Transverse colon (tissue), 4 donors: ENCODE measurements around the gene CHID1. TPM values are rescaled to one million over a fixed set of nuclear protein-coding genes. Genes with fewer than 3 reads are reported as not detected.

ENCODE experiments used
- DNase-seq: peaks from one replicate; pipeline ENCODE4 v3.0.0-alpha.2; 2019
- H3K27ac ChIP-seq, 4 donors: fragments of 200-600 bp; sonication (generic); 2 replicates each; pipeline ENCODE4 v1.5.1; 2016 to 2018; ENCODE audit warnings: inconsistent platforms in 4 of 4
- H3K27me3 ChIP-seq: fragments of 200-600 bp; sonication (generic); 2 replicates; pipeline ENCODE4 v1.5.1; 2017; ENCODE audit warnings: inconsistent platforms
- H3K36me3 ChIP-seq, 4 donors: fragments of 200-600 bp; sonication (generic); 2 replicates each; pipeline ENCODE4 v1.5.1; 2017 to 2019; ENCODE audit warnings: inconsistent platforms in 4 of 4
- H3K4me1 ChIP-seq, 4 donors: fragments of 200-600 bp; sonication (generic); 2 replicates each; pipeline ENCODE4 v1.5.1; 2017 to 2020; ENCODE audit warnings: inconsistent platforms in 4 of 4
- H3K4me3 ChIP-seq, 4 donors: fragments of 200-600 bp; sonication (generic); 1 replicate in 1 of 4; 2 replicates in 3 of 4; pipeline versions ENCODE4 v1.5.1 to v1.6.1; 2017 to 2019; ENCODE audit warnings: inconsistent platforms in 4 of 4
- H3K9me3 ChIP-seq, 2 donors: fragments of 200-600 bp; sonication (generic); 2 replicates each; pipeline ENCODE4 v1.5.1; 2017 to 2019; ENCODE audit warnings: inconsistent platforms in 2 of 2
- CTCF ChIP-seq, 5 experiments: fragments of 200-600 bp in 3 of 5; fragments of 450-650 bp in 2 of 5; sonication (generic) in 3 of 5; IDR thresholded peaks; 1 replicate in 2 of 5; 2 replicates in 3 of 5; pipeline ENCODE4 v1.5.1; 2016 to 2017; ENCODE audit warnings: antibody characterized with exemption in 5 of 5, inconsistent platforms in 3 of 5, mild to moderate bottlenecking in 2 of 5, moderate library complexity in 1 of 5
- EP300 ChIP-seq: sonication (generic); formaldehyde crosslinking; IDR thresholded peaks from one replicate; pipeline ENCODE4 v1.6.1; 2017; ENCODE audit warnings: antibody characterized with exemption, low read depth
- POLR2A ChIP-seq: fragments of 450-650 bp; IDR thresholded peaks from one replicate; pipeline ENCODE4 v1.6.1; 2016; ENCODE audit warnings: antibody characterized with exemption, mild to moderate bottlenecking, moderate library complexity
- POLR2AphosphoS5 ChIP-seq, 3 donors: sonication (generic); formaldehyde crosslinking; IDR thresholded peaks; one replicate each; pipeline ENCODE4 v1.6.1; 2016; ENCODE audit warnings: antibody characterized with exemption in 3 of 3
- WGBS, 2 donors: methylation state at CpG; one replicate each; pipeline ENCODE4 v1.1.5; 2018; ENCODE audit warnings: low coverage in 1 of 2; 5-methylcytosine and 5-hydroxymethylcytosine counted together
- in situ Hi-C, 4 donors: fragments of 200-750 bp; cut with MboI; loops; one replicate each; pipeline versions ENCODE4 v1.15.0 to v1.15.1; 2017; ENCODE audit warnings: low sequenced_read_pairs in 3 of 4, low pct_ligation_motif_present in 1 of 4, low pct_unique_long_range_greater_than_20kb in 1 of 4
- intact Hi-C: fragments of 100-400 bp; cut with DNase I; formaldehyde crosslinking; loops from one replicate; pipeline ENCODE4 v1.15.1; 2023; ENCODE audit warnings: low total_unique reads
- small RNA-seq, 4 donors: library from RNA; depleted of rRNA; stranded (forward); fragments of <200 nt; gene quantifications; one replicate each; pipeline ENCODE3, GENCODE V24; 2016
- total RNA-seq, 4 donors: library from RNA; depleted of rRNA; stranded (reverse); fragments of >200 nt; gene quantifications; one replicate each; pipeline ENCODE4 v1.1.0, GENCODE V29; 2016

The CHID1 gene
- total RNA-seq, 4 donors from 2014 or later, result 15.3 to 58.2 (median 41.4) TPM

- in situ Hi-C loops, result no loop called here
- Histone ChIP-seq H3K4me1 (peaks cover 17 to 50% (median 43%) of the 10 kb centered on the region in 4 donors), H3K27ac (peak overlapping the region; percentile 96 to 100 (median 97))
Observed at GRCh38 chr11:819943-820649, 90.5 kb downstream of the CHID1 start.

GRCh38 chr11:819129-819931 is 91.3 kb downstream of the CHID1 start:
- WGBS, 2 donors, result 1% methylated on average over 49 of the region's 96 CpGs; no CpG with 5 or more reads in 1 of the 2 donors
- in situ Hi-C loops, result no loop called here
- H3K27me3 ChIP-seq, result no peaks in the 10 kb centered on the region

More at GRCh38 chr11:819943-820649, 90.5 kb downstream of the CHID1 start:
- Histone ChIP-seq H3K36me3 (peaks cover 0 to 12% (median 0%) of the 10 kb centered on the region in 4 donors), H3K4me3 (peak overlapping the region; percentile 62 to 97 (median 86)), H3K27me3 (peaks cover under 1% of the 10 kb centered on the region), H3K9me3 (no peaks in the 10 kb centered on the region)
- WGBS, 2 donors, result 4% methylated on average over 46 of the region's 47 CpGs; no CpG with 5 or more reads in 1 of the 2 donors
- peak; percentile 82 for TF ChIP-seq POLR2A
- no peak for TF ChIP-seq CTCF (IDR thresholded peaks at IDR 0.05)
- TF ChIP-seq EP300, result no peak
- TF ChIP-seq POLR2AphosphoS5 (IDR thresholded peaks at IDR 0.05), result peak; percentile 68 to 81 (median 76)
- intact Hi-C loops, result no loop called here
- peak; percentile 96 for DNase-seq

GRCh38 chr11:818396-819128 is 92.0 kb downstream of the CHID1 start, which contains the start of gene PNPLA2:
Gene PNPLA2 (plus strand): TSS chr11:818914. CDS start chr11:819719, 805 bp downstream.
- no peak for TF ChIP-seq CTCF (IDR thresholded peaks at IDR 0.05)
- TF ChIP-seq EP300, result no peak
- TF ChIP-seq POLR2A, result peak; percentile 84
- TF ChIP-seq POLR2AphosphoS5 (IDR thresholded peaks at IDR 0.05), result peak in 2 of 3 donors; percentile 85 to 89
- H3K27me3 ChIP-seq, result no peaks in the 10 kb centered on the region
- intact Hi-C loops, result no loop called here
- peak within 1 kb of the TSS; percentile 96 to 100 (median 97) for H3K27ac ChIP-seq
- WGBS, 2 donors, result 35% methylated on average over 19 of the region's 20 CpGs; no CpG with 5 or more reads in 1 of the 2 donors
- H3K4me3 ChIP-seq, result peak within 1 kb of the TSS; percentile 62 to 97 (median 86)
- in situ Hi-C loops, result no loop called here
- H3K4me1 ChIP-seq, result peaks cover 16 to 34% (median 29%) of the 10 kb centered on the region in 4 donors
- no peaks in the 10 kb centered on the region for H3K9me3 ChIP-seq
- peak; percentile 75 for DNase-seq
- H3K36me3 ChIP-seq, result no peaks in the 10 kb centered on the region

More at GRCh38 chr11:819129-819931, 91.3 kb downstream of the CHID1 start:
- intact Hi-C loops, result no loop called here
- TF ChIP-seq CTCF (IDR thresholded peaks at IDR 0.05) (peak; percentile 23 to 78 (median 31)), EP300 (peak; percentile 48), POLR2A (peak; percentile 47), POLR2AphosphoS5 (IDR thresholded peaks at IDR 0.05) (peak; percentile 77 to 88 (median 88))
- peak; percentile 96 for DNase-seq
- Histone ChIP-seq H3K27ac (peak overlapping the region; percentile 96 to 100 (median 97)), H3K4me3 (peak overlapping the region; percentile 62 to 97 (median 86)), H3K9me3 (no peaks in the 10 kb centered on the region), H3K36me3 (peaks cover 0 to 5% (median 0%) of the 10 kb centered on the region in 4 donors), H3K4me1 (peaks cover 16 to 42% (median 36%) of the 10 kb centered on the region in 4 donors)

Small RNA genes lying within 50 kb of the gene (small RNA-seq; reads per million reads assigned to genes)
- gene RNU6-1025P, result 0 reads per million in 4 donors

Other genes starting within 250 kb of the CHID1 start
- 10 to 100 TPM; 24.4 to 84.5 (median 34.0) TPM for gene DEAF1, start 215.6 kb downstream of the CHID1 start, total RNA-seq
- 100 to 1,000 TPM in 1 of 4 donors, 10 to 100 TPM in 3; 19.3 to 121 (median 41.8) TPM for gene TMEM80, start 215.0 kb downstream of the CHID1 start, total RNA-seq
- gene EPS8L2, start 204.6 kb downstream of the CHID1 start, total RNA-seq, result 1,000 to 10,000 TPM in 1 of 4 donors, 100 to 1,000 TPM in 3; 257 to 1,130 (median 322) TPM
- 100 to 1,000 TPM; 124 to 164 (median 141) TPM for gene TALDO1, start 163.3 kb downstream of the CHID1 start, total RNA-seq
- gene GATD1, start 133.3 kb downstream of the CHID1 start, total RNA-seq, result 100 to 1,000 TPM in 1 of 4 donors, 10 to 100 TPM in 3; 28.0 to 239 (median 38.4) TPM
- 1 to 10 TPM in 1 of 4 donors, under 1 TPM in 1, not detected in 2; 0.79 to 1.2 TPM for gene CEND1, start 120.7 kb downstream of the CHID1 start, total RNA-seq
- gene SLC25A22, start 112.5 kb downstream of the CHID1 start, total RNA-seq, result 10 to 100 TPM in 2 of 4 donors, 1 to 10 TPM in 2; 6.0 to 28.3 (median 9.7) TPM
- 100 to 1,000 TPM in 2 of 4 donors, 10 to 100 TPM in 2; 26.0 to 185 (median 70.5) TPM for gene PIDD1, start 105.6 kb downstream of the CHID1 start, total RNA-seq
- 100 to 1,000 TPM; 273 to 670 (median 466) TPM for gene RPLP2, start 100.8 kb downstream of the CHID1 start, total RNA-seq
- 100 to 1,000 TPM in 3 of 4 donors, 10 to 100 TPM in 1; 61.7 to 821 (median 134) TPM for gene PNPLA2, start 91.9 kb downstream of the CHID1 start, total RNA-seq
- 100 to 1,000 TPM in 3 of 4 donors, 10 to 100 TPM in 1; 82.7 to 373 (median 210) TPM for gene CRACR2B, start 82.9 kb downstream of the CHID1 start, total RNA-seq
- gene CD151, start 77.9 kb downstream of the CHID1 start, total RNA-seq, result 100 to 1,000 TPM; 252 to 650 (median 429) TPM
- 10 to 100 TPM in 3 of 4 donors, 1 to 10 TPM in 1; 9.7 to 66.6 (median 32.7) TPM for gene POLR2L, start 68.3 kb downstream of the CHID1 start, total RNA-seq
- 10 to 100 TPM; 25.1 to 75.0 (median 32.4) TPM for gene TSPAN4, start 68.0 kb downstream of the CHID1 start, total RNA-seq
- gene AP2A2, start 15.1 kb upstream of the CHID1 start, total RNA-seq, result 100 to 1,000 TPM in 2 of 4 donors, 10 to 100 TPM in 2; 70.5 to 130 (median 102) TPM
- not detected for gene MUC6, start 125.9 kb upstream of the CHID1 start, total RNA-seq
- 100 to 1,000 TPM; 269 to 910 (median 671) TPM for gene MUC2, start 164.1 kb upstream of the CHID1 start, total RNA-seq
- gene MUC5AC, start 247.1 kb upstream of the CHID1 start, total RNA-seq, result not detected